Thyroid gland (tissue), 4 donors: Measurements from ENCODE around the gene FAM131C. TPM values are rescaled to one million over a fixed set of nuclear protein-coding genes. Genes with fewer than 3 reads are reported as not detected.

Experiments used
- DNase-seq, 2 donors: peaks; one replicate each; pipeline ENCODE4 v3.0.0-alpha.2; 2019
- H3K27ac ChIP-seq, 3 donors: fragments of 200-600 bp; sonication (generic); 1 replicate in 2 of 3; 2 replicates in 1 of 3; pipeline ENCODE4 v1.5.1; 2016 to 2019; ENCODE audit warnings: mild to moderate bottlenecking in 1 of 3, moderate library complexity in 1 of 3
- H3K27me3 ChIP-seq: fragments of 200-600 bp; sonication (generic); one replicate; pipeline ENCODE4 v1.5.1; 2019
- H3K36me3 ChIP-seq, 2 donors: fragments of 200-600 bp; sonication (generic); one replicate each; pipeline ENCODE4 v1.5.1; 2016 to 2019
- H3K4me1 ChIP-seq, 2 donors: fragments of 200-600 bp; sonication (generic); one replicate each; pipeline ENCODE4 v1.5.1; 2017 to 2019
- H3K4me3 ChIP-seq, 3 donors: fragments of 200-600 bp; sonication (generic); replicated peaks in 1 of 3; 1 replicate in 2 of 3; 2 replicates in 1 of 3; pipeline ENCODE4 v1.5.1; 2016; ENCODE audit warnings: mild to moderate bottlenecking in 1 of 3
- H3K9me3 ChIP-seq: fragments of 200-600 bp; sonication (generic); one replicate; pipeline ENCODE4 v1.5.1; 2017
- CTCF ChIP-seq, 6 experiments: fragments of 200-600 bp in 3 of 6; fragments of 450-650 bp in 3 of 6; sonication (generic) in 3 of 6; IDR thresholded peaks; one replicate each; pipeline ENCODE4 v1.5.1; 2016 to 2019; ENCODE audit warnings: antibody characterized with exemption in 6 of 6, mild to moderate bottlenecking in 2 of 6, inconsistent platforms in 1 of 6, moderate library complexity in 1 of 6
- POLR2A ChIP-seq, 2 donors: fragments of 450-650 bp; IDR thresholded peaks; one replicate each; pipeline ENCODE4 v1.6.1; 2017; ENCODE audit warnings: antibody characterized with exemption in 2 of 2, mild to moderate bottlenecking in 2 of 2, moderate library complexity in 1 of 2
- WGBS, 2 donors: methylation state at CpG; one replicate each; pipeline ENCODE4 v1.1.5; 2017; 5-methylcytosine and 5-hydroxymethylcytosine counted together
- intact Hi-C: fragments of 100-400 bp; cut with DNase I; formaldehyde crosslinking; loops from one replicate; pipeline ENCODE4 v1.15.1; 2023
- total RNA-seq, 4 donors: library from RNA; depleted of rRNA; stranded (reverse); fragments of >200 nt; gene quantifications; one replicate each; pipeline ENCODE4 v1.2.3, GENCODE V29; 2016

The FAM131C gene
- total RNA-seq, 4 donors from 2014 or later = 0.42 to 2.7 (median 1.5) TPM

- Histone ChIP-seq H3K4me3 (no peak overlapping the region), H3K27ac (peak overlapping the region; percentile 39 to 96 (median 67)), H3K36me3 (no peaks in the 10 kb centered on the region), H3K27me3 (no peaks in the 10 kb centered on the region), H3K4me1 (peaks cover 58 to 61% of the 10 kb centered on the region in 2 donors), H3K9me3 (no peaks in the 10 kb centered on the region)
- TF ChIP-seq CTCF (IDR thresholded peaks at IDR 0.05) (no peak), POLR2A (IDR thresholded peaks at IDR 0.05) (no peak)
- intact Hi-C loops = no loop called here
- DNase-seq = peak in 1 of 2 donors; percentile 67
- whole genome bisulfite sequencing, 2 donors = 77 to 88% methylated on average over 19 to 23 of the region's 23 CpGs
Measured at GRCh38 chr1:16018749-16019643, 54.5 kb downstream of the FAM131C start.

GRCh38 chr1:16018308-16018707, 55.1 kb downstream of the FAM131C start:
- no peaks in the 10 kb centered on the region for H3K36me3 ChIP-seq
- H3K27me3 ChIP-seq = no peaks in the 10 kb centered on the region
- 30 to 54% methylated on average over 2 to 4 of the region's 4 CpGs for WGBS, 2 donors
- DNase-seq = no peak
- no peaks in the 10 kb centered on the region for H3K9me3 ChIP-seq
- no peak overlapping the region for H3K4me3 ChIP-seq
- TF ChIP-seq POLR2A (IDR thresholded peaks at IDR 0.05) = no peak
- no peak for TF ChIP-seq CTCF (IDR thresholded peaks at IDR 0.05)
- peak overlapping the region; percentile 39 to 96 (median 67) for H3K27ac ChIP-seq
- intact Hi-C loops = no loop called here
- peaks cover 65 to 66% of the 10 kb centered on the region in 2 donors for H3K4me1 ChIP-seq

DNA sequence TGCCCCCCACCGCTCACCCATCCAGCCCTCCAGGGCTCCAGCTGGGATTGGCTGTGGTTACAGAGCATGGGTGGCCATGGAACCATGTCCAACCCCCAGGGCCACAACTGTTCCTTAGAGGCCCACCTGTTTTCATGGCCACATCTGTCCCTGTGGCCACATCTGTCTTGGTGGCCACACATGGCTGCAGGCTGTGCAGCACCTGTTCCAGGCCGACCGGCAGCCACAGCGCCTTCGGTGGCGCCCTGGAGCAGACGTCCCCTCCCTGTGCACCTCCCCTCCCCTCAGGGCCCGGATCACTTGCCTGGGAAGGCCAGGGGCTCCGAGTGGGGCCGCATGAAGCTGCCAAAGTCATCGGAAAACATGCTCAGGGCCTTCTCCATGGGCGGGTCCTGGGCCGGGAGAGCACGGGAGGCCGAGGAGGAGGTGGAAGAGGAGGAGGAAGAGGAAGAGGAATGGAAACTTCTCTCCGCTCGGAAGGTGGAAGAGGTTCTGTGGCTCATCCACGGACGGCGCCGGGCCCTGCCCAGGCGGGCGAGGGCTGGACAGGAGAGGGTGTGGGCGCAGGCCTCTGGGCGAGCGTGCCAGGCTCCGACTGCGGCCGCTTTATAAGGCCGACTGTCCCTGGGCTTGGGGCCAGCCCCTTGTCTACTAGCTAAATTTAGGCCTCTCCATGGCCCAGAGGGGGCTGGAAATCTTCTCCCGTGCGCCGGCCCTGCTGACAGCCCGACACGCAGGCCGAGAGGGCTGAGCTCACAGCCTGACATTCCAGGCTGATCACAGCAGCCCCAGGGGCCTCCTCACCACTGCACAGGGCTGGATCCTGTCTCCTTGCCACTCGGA, 55.8 kb downstream of the FAM131C start, which contains the start of gene HSPB7:
Gene HSPB7, minus strand, starts transcription at position 583 of the 843 bp plus-strand sequence. Its CDS starts 80 bp downstream, at position 503.
- H3K4me3 ChIP-seq = no peak within 1 kb of the TSS
- WGBS, 2 donors = 48 to 59% methylated on average over 36 to 37 of the region's 37 CpGs
- no peaks in the 10 kb centered on the region for H3K9me3 ChIP-seq
- no peaks in the 10 kb centered on the region for H3K36me3 ChIP-seq
- H3K4me1 ChIP-seq = peaks cover 68 to 71% of the 10 kb centered on the region in 2 donors
- intact Hi-C loops = no loop called here
- DNase-seq = peak; percentile 36 to 72
- TF ChIP-seq POLR2A (IDR thresholded peaks at IDR 0.05) (peak in 1 of 2 donors; percentile 66), CTCF (IDR thresholded peaks at IDR 0.05) (peak in 1 of 6 experiments; percentile 13)
- H3K27ac ChIP-seq = peak within 1 kb of the TSS; percentile 55 to 96 (median 67)
- no peaks in the 10 kb centered on the region for H3K27me3 ChIP-seq

GRCh38 chr1:16017076-16017460, 56.4 kb downstream of the FAM131C start:
- peak overlapping the region in 2 of 3 donors; percentile 67 to 96 for H3K27ac ChIP-seq
- no peaks in the 10 kb centered on the region for H3K36me3 ChIP-seq
- WGBS, 2 donors = 83 to 86% methylated on average over 2 to 10 of the region's 10 CpGs
- DNase-seq = no peak
- H3K4me3 ChIP-seq = no peak overlapping the region
- H3K4me1 ChIP-seq = peaks cover 71 to 76% of the 10 kb centered on the region in 2 donors
- H3K9me3 ChIP-seq = no peaks in the 10 kb centered on the region
- H3K27me3 ChIP-seq = no peaks in the 10 kb centered on the region
- intact Hi-C loops = no loop called here
- no peak for TF ChIP-seq POLR2A (IDR thresholded peaks at IDR 0.05)
- no peak for TF ChIP-seq CTCF (IDR thresholded peaks at IDR 0.05)
